DOHH2 (cell line): Measurements from ENCODE around the gene ARRB1.
A peak's percentile ranks its signal among the peaks of the same experiment; 100 is the strongest.

Experiments
- H3F3A ChIP-seq: fragments of 200-600 bp; sonication (generic), shearing (Covaris generic); 2 replicates; pipeline ENCODE4 v1.6.0; 2016; ENCODE audit warnings: antibody characterized with exemption, mild to moderate bottlenecking; ENCODE audit not compliant: control insufficient read depth, insufficient read depth
- H3K27ac ChIP-seq: fragments of 200-600 bp; sonication (generic); 2 replicates; pipeline ENCODE4 v1.5.1; 2014; ENCODE audit warnings: low read depth, mild to moderate bottlenecking, low read length, moderate library complexity
- H3K27me3 ChIP-seq: fragments of 200-600 bp; sonication (generic); 2 replicates; pipeline ENCODE4 v1.6.1; 2014; ENCODE audit warnings: mild to moderate bottlenecking, low read length, mixed read lengths; ENCODE audit not compliant: control insufficient read depth
- H3K36me3 ChIP-seq: fragments of 200-600 bp; sonication (generic); 2 replicates; pipeline ENCODE4 v1.6.1; 2014; ENCODE audit warnings: mild to moderate bottlenecking, low read length, moderate library complexity, mixed read lengths; ENCODE audit not compliant: control insufficient read depth
- H3K4me1 ChIP-seq: fragments of 200-600 bp; sonication (generic); 2 replicates; pipeline ENCODE4 v1.6.1; 2014; ENCODE audit warnings: mild to moderate bottlenecking, low read length, mixed read lengths; ENCODE audit not compliant: control insufficient read depth
- H3K4me2 ChIP-seq: fragments of 200-600 bp; sonication (generic); 2 replicates; pipeline ENCODE4 v1.6.0; 2014; ENCODE audit warnings: mild to moderate bottlenecking, low read length, moderate library complexity
- H3K4me3 ChIP-seq: fragments of 200-600 bp; sonication (generic); 2 replicates; pipeline ENCODE4 v1.5.1; 2014; ENCODE audit warnings: mild to moderate bottlenecking, low read length, mixed read lengths
- H3K79me2 ChIP-seq: fragments of 200-600 bp; sonication (generic); 2 replicates; pipeline ENCODE4 v1.6.1; 2014; ENCODE audit warnings: mild to moderate bottlenecking, low read length, mixed read lengths; ENCODE audit not compliant: control insufficient read depth
- H3K9me2 ChIP-seq: fragments of 200-600 bp; sonication (generic); replicated peaks from 2 replicates; pipeline ENCODE4 v1.6.1; 2014; ENCODE audit warnings: mild to moderate bottlenecking, low read length, mixed read lengths; ENCODE audit not compliant: control insufficient read depth
- H3K9me3 ChIP-seq: fragments of 200-600 bp; sonication (generic); 2 replicates; pipeline ENCODE4 v1.6.1; 2014; ENCODE audit warnings: antibody characterized with exemption, low read length, mixed read lengths; ENCODE audit not compliant: control insufficient read depth, insufficient read depth
- H4K20me1 ChIP-seq: fragments of 200-600 bp; sonication (generic); 2 replicates; pipeline ENCODE4 v1.6.0; 2014; ENCODE audit warnings: low read depth, mild to moderate bottlenecking, antibody characterized with exemption, low read length, moderate library complexity; ENCODE audit not compliant: control insufficient read depth, insufficient read depth
- EZH2phosphoT487 ChIP-seq: fragments of 200-600 bp; sonication (generic); IDR thresholded peaks from 2 replicates; pipeline ENCODE4 v1.6.1; 2017; ENCODE audit warnings: borderline replicate concordance, mild to moderate bottlenecking, antibody characterized with exemption, low read length, moderate library complexity, mixed read lengths
- TF ChIP-seq, protein P1 (sequence below): fragments of 200-600 bp; sonication (generic); IDR thresholded peaks from one replicate; pipeline ENCODE4 v1.5.1; 2014; ENCODE audit warnings: antibody characterized with exemption, mild to moderate bottlenecking, low read depth, low read length; ENCODE audit not compliant: poor library complexity, severe bottlenecking

The ARRB1 gene

DNA sequence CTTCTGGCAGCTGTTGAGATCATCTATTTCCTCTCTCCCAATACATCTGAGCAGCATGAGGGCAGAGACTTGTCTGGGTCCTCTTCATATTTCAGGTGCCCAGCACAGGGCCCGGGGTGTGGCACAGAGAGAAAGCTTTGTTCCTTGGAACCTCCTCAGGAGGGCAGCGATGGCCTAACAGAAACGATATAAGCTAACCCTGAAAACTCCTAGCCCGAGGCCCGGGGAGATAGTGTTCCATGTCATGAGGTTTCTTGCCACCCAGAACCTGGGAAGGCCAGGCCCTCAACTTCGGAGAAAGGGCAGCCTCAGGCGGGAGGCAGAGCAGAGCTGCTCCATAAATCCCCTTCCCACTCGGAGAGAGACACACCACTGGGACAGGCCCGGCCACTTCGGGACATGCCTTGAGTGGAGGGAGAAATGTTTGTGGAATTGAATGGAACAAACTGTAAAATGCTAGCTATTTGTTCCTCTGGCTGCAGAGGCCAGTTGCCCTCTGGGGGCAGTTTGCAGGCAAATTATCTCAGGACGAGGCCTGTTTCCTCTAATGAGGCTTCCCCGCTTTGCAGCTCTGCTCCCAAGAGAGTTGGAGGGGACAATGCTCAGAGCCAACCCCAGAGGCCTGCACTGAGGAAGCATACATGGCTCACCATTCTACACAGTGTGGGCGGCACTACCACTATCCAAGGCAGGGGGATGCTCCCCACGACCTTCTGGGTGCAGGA lies 11.6 kb downstream of the ARRB1 start:
- no peak overlapping the region for H3K27ac ChIP-seq
- H3K4me2 ChIP-seq: peak overlapping the region; percentile 28
- TF ChIP-seq EZH2phosphoT487: no peak
- TF ChIP-seq, protein P1, sequence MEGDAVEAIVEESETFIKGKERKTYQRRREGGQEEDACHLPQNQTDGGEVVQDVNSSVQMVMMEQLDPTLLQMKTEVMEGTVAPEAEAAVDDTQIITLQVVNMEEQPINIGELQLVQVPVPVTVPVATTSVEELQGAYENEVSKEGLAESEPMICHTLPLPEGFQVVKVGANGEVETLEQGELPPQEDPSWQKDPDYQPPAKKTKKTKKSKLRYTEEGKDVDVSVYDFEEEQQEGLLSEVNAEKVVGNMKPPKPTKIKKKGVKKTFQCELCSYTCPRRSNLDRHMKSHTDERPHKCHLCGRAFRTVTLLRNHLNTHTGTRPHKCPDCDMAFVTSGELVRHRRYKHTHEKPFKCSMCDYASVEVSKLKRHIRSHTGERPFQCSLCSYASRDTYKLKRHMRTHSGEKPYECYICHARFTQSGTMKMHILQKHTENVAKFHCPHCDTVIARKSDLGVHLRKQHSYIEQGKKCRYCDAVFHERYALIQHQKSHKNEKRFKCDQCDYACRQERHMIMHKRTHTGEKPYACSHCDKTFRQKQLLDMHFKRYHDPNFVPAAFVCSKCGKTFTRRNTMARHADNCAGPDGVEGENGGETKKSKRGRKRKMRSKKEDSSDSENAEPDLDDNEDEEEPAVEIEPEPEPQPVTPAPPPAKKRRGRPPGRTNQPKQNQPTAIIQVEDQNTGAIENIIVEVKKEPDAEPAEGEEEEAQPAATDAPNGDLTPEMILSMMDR: no peak
- H3F3A ChIP-seq: no peaks in the 10 kb centered on the region
- no peaks in the 10 kb centered on the region for H3K9me2 ChIP-seq
- H3K4me3 ChIP-seq: no peak overlapping the region
- no peaks in the 10 kb centered on the region for H4K20me1 ChIP-seq
- H3K36me3 ChIP-seq: no peaks in the 10 kb centered on the region
- peaks cover 13% of the 10 kb centered on the region for H3K4me1 ChIP-seq
- no peaks in the 10 kb centered on the region for H3K9me3 ChIP-seq
- H3K79me2 ChIP-seq: no peaks in the 10 kb centered on the region
- no peaks in the 10 kb centered on the region for H3K27me3 ChIP-seq

DNA sequence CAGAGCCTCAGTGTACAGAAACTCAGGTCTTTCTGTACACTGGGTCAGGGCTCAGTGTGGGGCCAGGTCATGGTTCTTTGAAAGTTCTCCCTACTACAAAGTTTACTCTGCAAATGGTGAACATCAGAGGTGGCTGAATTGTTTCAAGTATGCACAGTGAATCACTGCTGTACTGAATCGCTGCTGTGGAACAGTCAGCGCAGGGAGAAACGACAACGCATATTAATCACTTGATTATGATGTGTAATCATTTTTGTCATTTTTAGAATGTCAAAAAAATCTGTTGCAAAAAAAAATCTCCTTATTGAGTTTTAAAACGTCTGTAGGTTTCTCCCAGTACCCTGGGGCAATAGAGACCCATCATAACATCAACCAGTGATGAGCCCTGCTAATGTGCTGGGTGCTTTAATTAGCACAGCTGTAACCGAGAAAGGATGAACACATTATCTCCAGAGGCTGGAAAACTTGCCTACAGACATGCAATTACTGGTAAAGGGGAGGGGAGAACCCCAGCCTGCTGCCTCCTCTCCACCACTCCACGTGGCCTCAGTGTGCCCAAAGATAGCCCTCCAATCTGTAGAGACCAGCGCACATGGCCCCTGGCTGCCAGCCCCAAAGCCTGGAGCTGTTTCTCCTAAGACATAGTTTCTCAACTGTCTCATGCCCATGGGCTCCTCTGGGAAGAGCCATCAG lies 12.8 kb downstream of the ARRB1 start:
- Histone ChIP-seq H3K27ac (no peak overlapping the region), H3K27me3 (no peaks in the 10 kb centered on the region), H3K36me3 (no peaks in the 10 kb centered on the region), H3K9me3 (no peaks in the 10 kb centered on the region), H3K4me3 (no peak overlapping the region), H3K79me2 (no peaks in the 10 kb centered on the region), H3K9me2 (no peaks in the 10 kb centered on the region), H3F3A (no peaks in the 10 kb centered on the region), H3K4me2 (no peak overlapping the region), H4K20me1 (no peaks in the 10 kb centered on the region), H3K4me1 (peaks cover 13% of the 10 kb centered on the region)
- TF ChIP-seq EZH2phosphoT487: no peak
- TF ChIP-seq, protein P1: no peak

DNA sequence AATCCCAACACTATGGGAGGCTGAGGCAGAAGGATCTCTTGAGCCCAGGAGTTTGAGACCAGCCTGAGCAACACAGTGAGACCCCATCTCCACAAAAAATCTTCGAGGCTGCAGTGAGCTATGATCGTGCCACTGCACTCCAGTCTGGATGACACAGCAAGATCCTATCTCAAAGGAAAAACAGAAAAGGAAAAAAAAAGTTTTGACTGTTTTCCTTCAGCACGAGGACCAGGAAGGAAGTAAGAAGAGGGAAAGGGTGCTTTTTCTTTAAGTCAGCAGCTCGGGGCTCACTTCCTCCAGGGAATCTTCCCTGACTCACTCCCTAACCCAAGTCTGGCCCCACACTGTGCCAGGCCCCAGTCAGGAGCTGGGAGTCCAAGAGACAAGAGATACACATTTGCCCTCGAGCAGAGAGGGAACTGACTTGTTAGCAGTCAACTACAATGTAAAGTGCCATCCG lies 14.2 kb downstream of the ARRB1 start:
- H3F3A ChIP-seq: no peaks in the 10 kb centered on the region
- TF ChIP-seq, protein P1: no peak
- no peak for TF ChIP-seq EZH2phosphoT487

More for the DNA sequence above, 14.2 kb downstream of the ARRB1 start:
- Histone ChIP-seq H3K27me3 (no peaks in the 10 kb centered on the region), H3K27ac (no peak overlapping the region), H3K4me2 (no peak overlapping the region), H3K36me3 (no peaks in the 10 kb centered on the region), H4K20me1 (no peaks in the 10 kb centered on the region), H3K9me2 (no peaks in the 10 kb centered on the region), H3K79me2 (no peaks in the 10 kb centered on the region), H3K4me3 (no peak overlapping the region), H3K9me3 (no peaks in the 10 kb centered on the region), H3K4me1 (peaks cover 13% of the 10 kb centered on the region)
